ENCODE measurements around the gene SPINT1. TPM values are rescaled to one million over a fixed set of nuclear protein-coding genes. Genes with fewer than 3 reads are reported as not detected.
A peak's percentile ranks its signal among the peaks of the same experiment; 100 is the strongest.

SPINT1 gene
- total RNA-seq, 1 donor from 2014 or later = 1.5 TPM

GRCh38 chr15:40844696-40845030 is 815 bp downstream of the SPINT1 start:
- H3K27ac ChIP-seq = no peak overlapping the region
- no peaks in the 10 kb centered on the region for H3K9me3 ChIP-seq
- intact Hi-C loops (cut with DNase I) = no loop called here

DNA sequence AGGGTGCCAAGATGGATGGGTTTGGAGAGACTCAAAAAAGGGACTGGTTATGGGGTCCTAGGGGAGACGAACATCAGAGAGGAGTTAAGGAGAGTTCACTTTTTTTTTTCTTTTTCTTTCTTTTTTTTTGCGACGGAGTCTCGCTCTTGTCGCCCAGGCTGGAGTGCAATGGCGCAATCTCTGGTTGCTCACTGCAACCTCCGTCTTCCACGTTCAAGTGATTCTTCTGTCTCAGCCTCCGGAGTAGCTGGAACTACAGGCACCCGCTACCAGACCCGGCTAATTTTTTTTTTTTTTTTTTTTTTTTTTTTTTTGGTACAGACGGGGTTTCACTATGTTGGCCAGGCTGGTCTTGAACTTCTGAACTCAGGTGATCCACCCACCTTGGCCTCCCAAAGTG is 1.2 kb downstream of the SPINT1 start:
- no peaks in the 10 kb centered on the region for H3K36me3 ChIP-seq
- no peak for TF ChIP-seq CTCF (IDR thresholded peaks at IDR 0.05)
- DNase-seq (ENCODE audit: low spot score in 2 of 2) = no peak
- no peaks in the 10 kb centered on the region for H3K27me3 ChIP-seq
- H3K4me1 ChIP-seq = peaks cover 9 to 11% of the 10 kb centered on the region in 2 donors
- no peaks in the 10 kb centered on the region for H3K9me3 ChIP-seq
- H3K27ac ChIP-seq = no peak overlapping the region
- peak overlapping the region; percentile 60 to 63 for H3K4me3 ChIP-seq
- intact Hi-C loops (cut with DNase I) = no loop called here

More at GRCh38 chr15:40844696-40845030, 815 bp downstream of the SPINT1 start:
- no peak for DNase-seq (ENCODE audit: low spot score in 2 of 2)
- no peak for TF ChIP-seq CTCF (IDR thresholded peaks at IDR 0.05)
- Histone ChIP-seq H3K27me3 (no peaks in the 10 kb centered on the region), H3K36me3 (no peaks in the 10 kb centered on the region), H3K4me3 (peak overlapping the region; percentile 60 to 63), H3K4me1 (peaks cover 9 to 11% of the 10 kb centered on the region in 2 donors)

DNA sequence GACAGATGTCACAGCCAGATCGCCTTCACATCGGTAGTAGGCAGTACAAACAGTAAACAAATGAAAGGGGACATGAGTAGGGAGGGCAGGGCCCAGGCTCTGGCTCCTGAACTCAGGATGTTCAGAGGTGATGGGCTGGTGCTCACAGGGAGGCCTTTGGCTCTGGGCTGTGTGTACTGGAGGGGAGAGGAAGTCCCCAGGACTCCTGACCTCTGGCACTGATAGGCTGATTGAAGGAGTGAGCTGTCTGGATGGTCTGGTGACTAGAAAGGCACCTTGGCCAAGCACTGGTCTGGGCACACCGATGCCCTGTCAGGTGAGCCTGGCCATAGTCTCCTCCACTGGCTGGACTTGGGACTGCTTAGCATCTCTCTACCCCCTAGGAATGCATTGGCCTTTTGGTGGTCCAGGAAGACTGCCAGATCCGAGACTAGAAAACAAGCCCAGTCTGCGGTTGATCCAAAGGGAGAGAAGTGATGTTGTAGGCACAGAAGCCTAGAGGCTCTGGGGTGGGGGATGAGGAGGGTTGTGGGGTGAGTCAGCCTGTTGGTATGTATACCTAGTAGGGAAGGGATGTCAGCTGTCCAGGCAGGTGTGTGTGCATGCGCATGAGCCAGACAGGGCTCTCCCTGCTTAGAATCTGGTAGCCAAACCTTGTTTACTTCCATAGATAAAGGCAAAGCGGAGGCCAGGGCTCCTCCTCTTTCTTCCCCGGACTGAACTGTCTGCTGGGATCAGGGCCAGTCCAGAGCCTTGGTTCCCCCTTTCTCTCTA is 1.9 kb downstream of the SPINT1 start:
- TF ChIP-seq CTCF (IDR thresholded peaks at IDR 0.05) = no peak
- Histone ChIP-seq H3K27me3 (no peaks in the 10 kb centered on the region), H3K36me3 (no peaks in the 10 kb centered on the region), H3K4me1 (peaks cover 9 to 11% of the 10 kb centered on the region in 2 donors), H3K27ac (no peak overlapping the region), H3K9me3 (no peaks in the 10 kb centered on the region), H3K4me3 (no peak overlapping the region)
- no peak for DNase-seq (ENCODE audit: low spot score in 2 of 2)
- intact Hi-C loops (cut with DNase I) = no loop called here

- Histone ChIP-seq H3K36me3 (no peaks in the 10 kb centered on the region), H3K27ac (peak overlapping the region in 1 of 2 donors; percentile 30), H3K4me3 (no peak overlapping the region), H3K4me1 (peaks cover 9 to 11% of the 10 kb centered on the region in 2 donors), H3K27me3 (no peaks in the 10 kb centered on the region), H3K9me3 (no peaks in the 10 kb centered on the region)
- DNase-seq (ENCODE audit: low spot score in 2 of 2) = no peak
- intact Hi-C loops (cut with DNase I) = no loop called here
- no peak for TF ChIP-seq CTCF (IDR thresholded peaks at IDR 0.05)
These were observed 3.0 kb downstream of the SPINT1 start for GRCh38 chr15:40846841-40847222.

- H3K4me3 ChIP-seq = no peak overlapping the region
- H3K9me3 ChIP-seq = no peaks in the 10 kb centered on the region
- peak overlapping the region in 1 of 2 donors; percentile 30 for H3K27ac ChIP-seq
- no peaks in the 10 kb centered on the region for H3K36me3 ChIP-seq
- DNase-seq (ENCODE audit: low spot score in 2 of 2) = peak in 1 of 2 donors; percentile 72
- H3K27me3 ChIP-seq = no peaks in the 10 kb centered on the region
- H3K4me1 ChIP-seq = peaks cover 9 to 11% of the 10 kb centered on the region in 2 donors
- intact Hi-C loops (cut with DNase I) = no loop called here
- TF ChIP-seq CTCF (IDR thresholded peaks at IDR 0.05) = no peak
These were observed 3.5 kb downstream of the SPINT1 start for GRCh38 chr15:40847223-40847961.

Measured in ascending aorta (tissue), 2 donors.